GM12878 (cell line): ENCODE results near the gene CHRNA3. TPM values are rescaled to one million over a fixed set of nuclear protein-coding genes. Genes with fewer than 3 reads are reported as not detected.

Experiments
- ATAC-seq: fragments of 200-7000 bp; cut with Tn5 transposase; 3 replicates; pipeline ENCODE4 v1.9.1; 2020; ENCODE audit warnings: mild to moderate bottlenecking, moderate library complexity
- BruUV-seq: library from RNA; stranded (reverse); fragments of 400-500 nt; replicated peaks from 2 replicates; lab custom pipeline; 2021; lab: Mats Ljungman, UMichigan
- CTCF ChIA-PET: fragments of 300-600 bp; sonication (Branson Sonifier 250); formaldehyde crosslinking; extraction: SDS; loops from one replicate; lab custom pipeline; 2021; ENCODE audit warnings: inconsistent platforms; lab: Yijun Ruan, JAX
- POLR2A ChIA-PET: fragments of 350-600 bp; formaldehyde crosslinking; extraction: SDS; loops from one replicate; lab custom pipeline; 2021; ENCODE audit warnings: inconsistent platforms; lab: Charles Lee
- RAD21 ChIA-PET: fragments of 300-600 bp; sonication (Branson Sonifier 250); formaldehyde crosslinking; loops from one replicate; lab custom pipeline; 2023; ENCODE audit warnings: antibody characterized with exemption; ENCODE audit not compliant: unreplicated experiment; lab: Charles Lee
- SMC1A ChIA-PET: fragments of 300-600 bp; sonication (Branson Sonifier 250); formaldehyde crosslinking; loops from one replicate; lab custom pipeline; 2023; ENCODE audit not compliant: unreplicated experiment, uncharacterized antibody; lab: Charles Lee
- DNase-seq: peaks from one replicate; pipeline ENCODE4 v3.0.0-alpha.2; 2011; ENCODE audit warnings: low read depth, low spot score
- FAIRE-seq: peaks from 3 replicates; lab custom pipeline; 2011; peaks lifted over from hg19 to GRCh38; lab: Jason Lieb, UNC
- H2AFZ ChIP-seq: 2 replicates; pipeline ENCODE4 v1.6.0; 2011; ENCODE audit warnings: low read depth, low read length, control low read depth; ENCODE audit not compliant: control insufficient read depth
- H3K27ac ChIP-seq: 2 replicates; pipeline ENCODE4 v1.5.1; 2011; ENCODE audit warnings: control low read depth; ENCODE audit not compliant: control insufficient read depth, insufficient read depth
- H3K27me3 ChIP-seq, 2 experiments: replicated peaks in 1 of 2; 2 replicates each; pipeline versions ENCODE4 v1.6.0 to v1.6.1; 2011; ENCODE audit warnings: low read length in 1 of 2; ENCODE audit not compliant: control insufficient read depth in 2 of 2, insufficient read depth in 2 of 2
- H3K36me3 ChIP-seq, 2 experiments: 2 replicates each; pipeline ENCODE4 v1.5.1; 2011; ENCODE audit warnings: low read length in 1 of 2; ENCODE audit not compliant: control insufficient read depth in 2 of 2, insufficient read depth in 2 of 2
- H3K4me1 ChIP-seq: 2 replicates; pipeline ENCODE4 v1.6.1; 2011; ENCODE audit warnings: mild to moderate bottlenecking, low read length, moderate library complexity, mixed read lengths; ENCODE audit not compliant: control insufficient read depth, insufficient read depth
- H3K4me2 ChIP-seq: 2 replicates; pipeline ENCODE4 v1.6.0; 2011; ENCODE audit warnings: control low read depth; ENCODE audit not compliant: control insufficient read depth, insufficient read depth
- H3K4me3 ChIP-seq: fragments of 200-600 bp; sonication (generic); 2 replicates; pipeline ENCODE4 v1.5.1; 2016
- H3K79me2 ChIP-seq: 2 replicates; pipeline ENCODE4 v1.6.0; 2011; ENCODE audit warnings: low read length; ENCODE audit not compliant: control insufficient read depth, insufficient read depth
- H3K9ac ChIP-seq: 2 replicates; pipeline ENCODE4 v1.8.0; 2011; ENCODE audit warnings: low read length, control low read depth, mixed read lengths; ENCODE audit not compliant: control insufficient read depth, insufficient read depth
- H3K9me3 ChIP-seq: replicated peaks from 3 replicates; pipeline ENCODE4 v1.5.1; 2011; ENCODE audit warnings: mild to moderate bottlenecking, low read length; ENCODE audit not compliant: control insufficient read depth, insufficient read depth
- H4K20me1 ChIP-seq: 2 replicates; pipeline ENCODE4 v1.6.0; 2011; ENCODE audit not compliant: control insufficient read depth, insufficient read depth
- BACH1 ChIP-seq: fragments of 450-650 bp; IDR thresholded peaks from 2 replicates; pipeline ENCODE4 v1.6.1; 2017; ENCODE audit warnings: mild to moderate bottlenecking, borderline replicate concordance
- BCL11A ChIP-seq: IDR thresholded peaks from 2 replicates; pipeline ENCODE4 v1.6.1; 2011; ENCODE audit warnings: low read depth, low read length
- BCL3 ChIP-seq: IDR thresholded peaks from 2 replicates; pipeline ENCODE4 v1.6.1; 2011; ENCODE audit warnings: borderline replicate concordance, low read depth, mild to moderate bottlenecking, moderate library complexity, low read length; ENCODE audit not compliant: insufficient read depth, poor library complexity, severe bottlenecking
- DPF2 ChIP-seq: fragments of 450-650 bp; IDR thresholded peaks from 2 replicates; pipeline ENCODE4 v1.6.1; 2017; ENCODE audit warnings: mild to moderate bottlenecking
- EED ChIP-seq: sonication (generic); IDR thresholded peaks from 2 replicates; pipeline ENCODE4 v1.6.1; 2016; ENCODE audit warnings: antibody characterized with exemption, low read depth
- GATAD2B ChIP-seq: fragments of 450-650 bp; conservative IDR thresholded peaks from 2 replicates; pipeline ENCODE4 v1.6.1; 2017; ENCODE audit warnings: low read depth, mild to moderate bottlenecking, moderate library complexity
- HDAC6 ChIP-seq: fragments of 200-600 bp; sonication (generic); IDR thresholded peaks from one replicate; pipeline ENCODE4 v1.8.0; 2017; ENCODE audit warnings: antibody characterized with exemption; ENCODE audit not compliant: unreplicated experiment
- KDM1A ChIP-seq: fragments of 200-600 bp; sonication (generic); IDR thresholded peaks from 2 replicates; pipeline ENCODE4 v1.6.1; 2016; ENCODE audit warnings: borderline replicate concordance
- LARP7 ChIP-seq: fragments of 450-650 bp; IDR thresholded peaks from 2 replicates; pipeline ENCODE4 v1.6.1; 2017; ENCODE audit warnings: mild to moderate bottlenecking
- RAD51 ChIP-seq: fragments of 450-650 bp; IDR thresholded peaks from 2 replicates; pipeline ENCODE4 v1.6.1; 2016; ENCODE audit warnings: moderate library complexity, mild to moderate bottlenecking, inconsistent platforms
- RELA ChIP-seq: fragments of 450-650 bp; IDR thresholded peaks from 2 replicates; pipeline ENCODE4 v1.8.0; 2014; ENCODE audit warnings: borderline replicate concordance; ENCODE audit not compliant: partially characterized antibody
- TCF3 ChIP-seq: IDR thresholded peaks from 2 replicates; pipeline ENCODE4 v1.6.1; 2012; ENCODE audit warnings: low read depth, mild to moderate bottlenecking, low read length, borderline replicate concordance; ENCODE audit not compliant: insufficient read depth
- ZBTB33 ChIP-seq: fragments of 450-650 bp; IDR thresholded peaks from 2 replicates; pipeline ENCODE4 v1.6.1; 2017; ENCODE audit warnings: mild to moderate bottlenecking
- ZBTB4 ChIP-seq: fragments of 450-650 bp; formaldehyde crosslinking; IDR thresholded peaks from 2 replicates; pipeline ENCODE4 v1.4.0; 2022; ENCODE audit warnings: mild to moderate bottlenecking, moderate library complexity
- ZNF217 ChIP-seq: fragments of 450-650 bp; IDR thresholded peaks from 2 replicates; pipeline ENCODE4 v1.6.1; 2017; ENCODE audit warnings: antibody characterized with exemption, mild to moderate bottlenecking
- WGBS: methylation state at CpG from one replicate; pipeline ENCODE4 v1.1.6; 2016; ENCODE audit warnings: low lambda C conversion rate; ENCODE audit not compliant: insufficient replicate concordance, insufficient coverage; ENCODE audit errors: missing lambda C conversion rate; 5-methylcytosine and 5-hydroxymethylcytosine counted together
- in situ Hi-C: fragments of 300-500 bp; cut with MboI; formaldehyde crosslinking; loops from 9 replicates; pipeline ENCODE4 v1.14.3; 2018; ENCODE audit warnings: mixed read lengths
- intact Hi-C: fragments of 100-400 bp; cut with micrococcal nuclease; formaldehyde crosslinking; loops from one replicate; pipeline ENCODE4 v1.14.2; 2022; ENCODE audit not compliant: unreplicated experiment
- polyA plus RNA-seq, 11 experiments: library from polyadenylated mRNA; depleted of rRNA in 4 of 11; unstranded in 6 of 11; stranded (reverse) in 5 of 11; fragments of >200 nt; fragmentation: Nextera tagmentation in 4 of 11; fragmentation: Illumina TruSeq in 1 of 11; extraction: Ambion mirVana in 4 of 11; extraction: Trizol in 1 of 11; gene quantifications; 1 replicate in 1 of 11; 2 replicates in 10 of 11; pipeline versions ENCODE4 v1.2.1 to v1.2.3, GENCODE V29; 2011 to 2016; ENCODE audit warnings: inconsistent platforms in 2 of 11, missing spikeins in 2 of 11, low read depth in 1 of 11
- total RNA-seq, 4 experiments: library from RNA; depleted of rRNA in 3 of 4; stranded (reverse); fragments of >200 nt in 3 of 4; fragmentation: Illumina TruSeq in 1 of 4; extraction: Trizol in 1 of 4; gene quantifications; 2 replicates each; pipeline versions ENCODE4 v1.2.1 to v1.2.3, GENCODE V29; 2013 to 2021

Gene CHRNA3
- total and polyA plus RNA-seq, 10 of the 15 experiments (the other 5 are each of a cell fraction or from before 2014, with no cell fraction given), result 0.06 to 0.19 (median 0.09) TPM; not detected in 7

GRCh38 chr15:78565097-78565950 is 55.5 kb downstream of the CHRNA3 start, which contains the start of gene CHRNA5:
Gene CHRNA5 (plus strand): TSS chr15:78565520. CDS start chr15:78565720, 200 bp downstream.
- WGBS, result under 1% methylated on average over 66 of the region's 75 CpGs
- ATAC-seq, result peak; percentile 94
- peak; percentile 53 for TF ChIP-seq DPF2
- no peak for TF ChIP-seq BCL3
- TF ChIP-seq HDAC6, result peak; percentile 37
- TF ChIP-seq TCF3, result no peak
- TF ChIP-seq KDM1A, result no peak
- no peak for TF ChIP-seq ZBTB33
- 0 out of 2 replicates have a peak, but pooled peaks have one; percentile 33 for TF ChIP-seq ZNF217
- peak; percentile 14 for TF ChIP-seq RELA
- no peak for TF ChIP-seq ZBTB4 (CRISPR knock-in tag)
- TF ChIP-seq LARP7, result peak; percentile 88
- TF ChIP-seq RAD51, result no peak
- TF ChIP-seq GATAD2B, result peak; percentile 69
- TF ChIP-seq EED, result peak; percentile 37; the same call in 1 of the 2 replicates
- peak; percentile 83 for TF ChIP-seq BACH1
- TF ChIP-seq BCL11A, result no peak

More at GRCh38 chr15:78565097-78565950, 55.5 kb downstream of the CHRNA3 start, which contains the start of gene CHRNA5:
- peaks cover 11% of the 10 kb centered on the region for H3K79me2 ChIP-seq
- no peaks in the 10 kb centered on the region for H4K20me1 ChIP-seq
- no peaks in the 10 kb centered on the region for H3K36me3 ChIP-seq
- no peaks in the 10 kb centered on the region for H3K9me3 ChIP-seq
- ChIA-PET RAD21 (interaction anchor here (0.5 to 2.3 kb wide), 9 partner anchors 10 to 1402 kb away, joined by 3 to 18 read pairs (median 3); partner anchors contain the start of gene PSMA4), CTCF (interaction anchor here (1.1 to 2.2 kb wide), 4 partner anchors 21 to 144 kb away, joined by 3 to 9 read pairs (median 3); partner anchors contain the start of gene PSMA4), POLR2A (interaction anchor here (0.6 to 2.5 kb wide), 7 partner anchors 9 to 73 kb away, joined by 3 to 23 read pairs (median 4); partner anchors contain the start of gene PSMA4), SMC1A (interaction anchor here (0.5 to 5.6 kb wide), 8 partner anchors 9 to 115 kb away, joined by 3 to 47 read pairs (median 3); partner anchors contain the start of gene PSMA4)
- H3K4me2 ChIP-seq, result peak within 1 kb of the TSS; percentile 100
- intact Hi-C loops (loop anchor here (1.0 kb wide), 1 partner anchor 25 kb away; the partner anchor contains the start of gene PSMA4), in situ Hi-C loops (no loop called here)
- H3K4me1 ChIP-seq, result peaks cover 5% of the 10 kb centered on the region
- peak within 1 kb of the TSS; percentile 80 for H3K9ac ChIP-seq
- H3K4me3 ChIP-seq, result peak within 1 kb of the TSS; percentile 83
- DNase-seq, result peak; percentile 63
- peak within 1 kb of the TSS; percentile 93 for H2AFZ ChIP-seq
- FAIRE-seq, result no peak
- BruUV-seq, result no TSS peak
- H3K27me3 ChIP-seq, result no peaks in the 10 kb centered on the region
- peak within 1 kb of the TSS; percentile 62 for H3K27ac ChIP-seq
